Measurements from ENCODE around the gene IGSF8. TPM values are rescaled to one million over a fixed set of nuclear protein-coding genes. Genes with fewer than 3 reads are reported as not detected.

Gene IGSF8
- polyA plus RNA-seq, 1 donor from 2014 or later, result 27.3 TPM

GRCh38 chr1:160144921-160145320 is 46.5 kb upstream of the IGSF8 start:
- Histone ChIP-seq H2AFZ (ENCODE audit: low read depth, low read length) (no peak overlapping the region), H3F3A (ENCODE audit: insufficient read depth, low read length, poor library complexity, severe bottlenecking) (no peaks in the 10 kb centered on the region), H3K9me3 (ENCODE audit: low read length) (no peaks in the 10 kb centered on the region), H3K27ac (ENCODE audit: low read length) (no peak overlapping the region), H3K9me2 (ENCODE audit: insufficient read depth, low read length) (no peaks in the 10 kb centered on the region), H3K36me3 (ENCODE audit: insufficient read depth, low read length) (no peaks in the 10 kb centered on the region), H3K4me2 (ENCODE audit: low read length) (no peak overlapping the region), H3K27me3 (ENCODE audit: insufficient read depth, low read depth, low read length) (no peaks in the 10 kb centered on the region), H3K79me2 (replicated peaks; ENCODE audit: insufficient read depth, low read length) (no peaks in the 10 kb centered on the region), H3K9ac (ENCODE audit: low read length) (no peak overlapping the region), H3K4me3 (ENCODE audit: low read length) (no peak overlapping the region), H4K20me1 (ENCODE audit: insufficient read depth) (no peaks in the 10 kb centered on the region)
- TF ChIP-seq MXI1 (conservative IDR thresholded peaks at IDR 0.05; ENCODE audit: poor library complexity, severe bottlenecking) (no peak), EZH2 (IDR thresholded peaks at IDR 0.05; ENCODE audit: borderline replicate concordance, insufficient read depth, low read length, poor library complexity, severe bottlenecking) (no peak), POLR2AphosphoS5 (IDR thresholded peaks at IDR 0.05) (no peak), RAD21 (conservative IDR thresholded peaks at IDR 0.05) (no peak)

- H3K9me2 ChIP-seq (ENCODE audit: insufficient read depth, low read length), result no peaks in the 10 kb centered on the region
- H3K9me3 ChIP-seq (ENCODE audit: low read length), result no peaks in the 10 kb centered on the region
- H3F3A ChIP-seq (ENCODE audit: insufficient read depth, low read length, poor library complexity, severe bottlenecking), result no peaks in the 10 kb centered on the region
- H3K4me2 ChIP-seq (ENCODE audit: low read length), result no peak overlapping the region
- H3K79me2 ChIP-seq (replicated peaks; ENCODE audit: insufficient read depth, low read length), result no peaks in the 10 kb centered on the region
- no peak overlapping the region for H3K9ac ChIP-seq (ENCODE audit: low read length)
- H3K27ac ChIP-seq (ENCODE audit: low read length), result no peak overlapping the region
- H3K27me3 ChIP-seq (ENCODE audit: insufficient read depth, low read depth, low read length), result no peaks in the 10 kb centered on the region
- H4K20me1 ChIP-seq (ENCODE audit: insufficient read depth), result no peaks in the 10 kb centered on the region
- no peak overlapping the region for H3K4me3 ChIP-seq (ENCODE audit: low read length)
- H2AFZ ChIP-seq (ENCODE audit: low read depth, low read length), result no peak overlapping the region
- no peaks in the 10 kb centered on the region for H3K36me3 ChIP-seq (ENCODE audit: insufficient read depth, low read length)
- TF ChIP-seq MXI1 (conservative IDR thresholded peaks at IDR 0.05; ENCODE audit: poor library complexity, severe bottlenecking) (no peak), CTCF (IDR thresholded peaks at IDR 0.05; ENCODE audit: poor library complexity, severe bottlenecking) (no peak), SMC3 (conservative IDR thresholded peaks at IDR 0.05; ENCODE audit: poor library complexity) (no peak), EP300 (conservative IDR thresholded peaks at IDR 0.05; ENCODE audit: poor library complexity, severe bottlenecking) (no peak), TAF1 (IDR thresholded peaks at IDR 0.05; ENCODE audit: low read depth) (no peak), EZH2 (IDR thresholded peaks at IDR 0.05; ENCODE audit: borderline replicate concordance, insufficient read depth, low read length, poor library complexity, severe bottlenecking) (no peak), POLR2AphosphoS5 (IDR thresholded peaks at IDR 0.05) (no peak), RAD21 (conservative IDR thresholded peaks at IDR 0.05) (no peak), REST (IDR thresholded peaks at IDR 0.05; ENCODE audit: borderline replicate concordance) (no peak)
These were observed 45.3 kb upstream of the IGSF8 start for GRCh38 chr1:160143695-160144094.
